ENCODE data around the gene XRCC4.

- TF ChIP-seq, protein P1, sequence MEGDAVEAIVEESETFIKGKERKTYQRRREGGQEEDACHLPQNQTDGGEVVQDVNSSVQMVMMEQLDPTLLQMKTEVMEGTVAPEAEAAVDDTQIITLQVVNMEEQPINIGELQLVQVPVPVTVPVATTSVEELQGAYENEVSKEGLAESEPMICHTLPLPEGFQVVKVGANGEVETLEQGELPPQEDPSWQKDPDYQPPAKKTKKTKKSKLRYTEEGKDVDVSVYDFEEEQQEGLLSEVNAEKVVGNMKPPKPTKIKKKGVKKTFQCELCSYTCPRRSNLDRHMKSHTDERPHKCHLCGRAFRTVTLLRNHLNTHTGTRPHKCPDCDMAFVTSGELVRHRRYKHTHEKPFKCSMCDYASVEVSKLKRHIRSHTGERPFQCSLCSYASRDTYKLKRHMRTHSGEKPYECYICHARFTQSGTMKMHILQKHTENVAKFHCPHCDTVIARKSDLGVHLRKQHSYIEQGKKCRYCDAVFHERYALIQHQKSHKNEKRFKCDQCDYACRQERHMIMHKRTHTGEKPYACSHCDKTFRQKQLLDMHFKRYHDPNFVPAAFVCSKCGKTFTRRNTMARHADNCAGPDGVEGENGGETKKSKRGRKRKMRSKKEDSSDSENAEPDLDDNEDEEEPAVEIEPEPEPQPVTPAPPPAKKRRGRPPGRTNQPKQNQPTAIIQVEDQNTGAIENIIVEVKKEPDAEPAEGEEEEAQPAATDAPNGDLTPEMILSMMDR (conservative IDR thresholded peaks at IDR 0.05 in 1 of 2, IDR thresholded peaks at IDR 0.05 in 1 of 2; ENCODE audit: extremely low read depth in 1 of 2, insufficient read depth in 1 of 2, low read depth in 1 of 2, low read length in 2 of 2): no peak
- TF ChIP-seq EZH2 (IDR thresholded peaks at IDR 0.05; ENCODE audit: borderline replicate concordance, low read length): no peak
Observed at GRCh38 chr5:83251849-83252248, 174.5 kb downstream of the XRCC4 start.
